ENCODE data around the gene PTGER3. TPM values are rescaled to one million over a fixed set of nuclear protein-coding genes. Genes with fewer than 3 reads are reported as not detected.

The PTGER3 gene
- total RNA-seq = 0.16 and 0.39 TPM in 2 replicates

GRCh38 chr1:71047635-71048607 is at the start of gene PTGER3:
PTGER3 (minus strand) TSS chr1:71047816; CDS start chr1:71047577, 239 bp downstream.

GRCh38 chr1:71080739-71081696 is 33.4 kb upstream of the PTGER3 start, which contains the start of gene ZRANB2:
ZRANB2 (minus strand) TSS chr1:71081035; CDS start chr1:71080995, 40 bp downstream.

Other genes with a start within 250 kb of the PTGER3 start
- 29.5 and 51.7 TPM in 2 replicates for gene ZRANB2, start 33.2 kb upstream of the PTGER3 start, total RNA-seq